ENCODE results near the gene PFDN2. TPM values are rescaled to one million over a fixed set of nuclear protein-coding genes. Genes with fewer than 3 reads are reported as not detected.

PFDN2 gene
- total and polyA plus RNA-seq, 2 of the 4 experiments (the other 2 are of a cell fraction), result 62.4 to 179 TPM

GRCh38 chr1:161159087-161159912 is 41.5 kb upstream of the PFDN2 start, which contains the start of gene USP21 (continued):
- TF ChIP-seq ELK1 (IDR thresholded peaks at IDR 0.05; ENCODE audit: borderline replicate concordance, low read depth, low read length), result no peak
